Measurements from ENCODE around the gene MAT2A.
A peak's percentile ranks its signal among the peaks of the same experiment; 100 is the strongest.
"Not testable (repeated sequence)": the region's sequence is repeated elsewhere in the genome, so short reads cannot be mapped to it uniquely, and the experiment has no call there.

MAT2A gene

GRCh38 chr2:85579266-85579935, 40.4 kb downstream of the MAT2A start:
- no peak for DNase-seq (ENCODE audit: low read depth in 2 of 2)

- DNase-seq (ENCODE audit: low read depth in 2 of 2): no peak
Measured at GRCh38 chr2:85580206-85580605, 41.2 kb downstream of the MAT2A start.

- no peak for DNase-seq (ENCODE audit: low read depth in 2 of 2)
Measured at GRCh38 chr2:85582492-85582891, 43.5 kb downstream of the MAT2A start.

GRCh38 chr2:85583667-85584353, 44.8 kb downstream of the MAT2A start:
- DNase-seq (ENCODE audit: low read depth in 2 of 2): no peak

GRCh38 chr2:85584354-85584856, 45.4 kb downstream of the MAT2A start, which contains the start of gene VAMP5:
VAMP5 (plus strand) TSS chr2:85584431; CDS start chr2:85584491, 60 bp downstream.
- DNase-seq (ENCODE audit: low read depth in 2 of 2): no peak

GRCh38 chr2:85584857-85585780, 46.2 kb downstream of the MAT2A start:
- no peak for DNase-seq (ENCODE audit: low read depth in 2 of 2)

- no peak for DNase-seq (ENCODE audit: low read depth in 2 of 2)
Measured at GRCh38 chr2:85585781-85586105, 46.8 kb downstream of the MAT2A start.

- DNase-seq (ENCODE audit: low read depth in 2 of 2): no peak
Measured at GRCh38 chr2:85588236-85588635, 49.3 kb downstream of the MAT2A start.

GRCh38 chr2:85588645-85589044, 49.7 kb downstream of the MAT2A start:
- DNase-seq (ENCODE audit: low read depth in 2 of 2): no peak

- DNase-seq (ENCODE audit: low read depth in 2 of 2): no peak
Measured at GRCh38 chr2:85589181-85589580, 50.2 kb downstream of the MAT2A start.

- DNase-seq (ENCODE audit: low read depth in 2 of 2): peak; percentile 45 to 51
Measured at GRCh38 chr2:85589982-85590791, 51.2 kb downstream of the MAT2A start.

- no peak for DNase-seq (ENCODE audit: low read depth in 2 of 2)
Measured at GRCh38 chr2:85590950-85591349, 52.0 kb downstream of the MAT2A start.

- DNase-seq (ENCODE audit: low read depth in 2 of 2): no peak
Measured at GRCh38 chr2:85591563-85591962, 52.6 kb downstream of the MAT2A start.

GRCh38 chr2:85592299-85592698, 53.3 kb downstream of the MAT2A start:
- not testable (repeated sequence) for DNase-seq (ENCODE audit: low read depth in 2 of 2)

- DNase-seq (ENCODE audit: low read depth in 2 of 2): no peak
Measured at GRCh38 chr2:85593023-85593422, 54.1 kb downstream of the MAT2A start.
